ENCODE data around the gene AMIGO2. TPM values are rescaled to one million over a fixed set of nuclear protein-coding genes. Genes with fewer than 3 reads are reported as not detected.

AMIGO2 gene
- total RNA-seq, 1 experiment from 2014 or later: 8.6 TPM

DNA sequence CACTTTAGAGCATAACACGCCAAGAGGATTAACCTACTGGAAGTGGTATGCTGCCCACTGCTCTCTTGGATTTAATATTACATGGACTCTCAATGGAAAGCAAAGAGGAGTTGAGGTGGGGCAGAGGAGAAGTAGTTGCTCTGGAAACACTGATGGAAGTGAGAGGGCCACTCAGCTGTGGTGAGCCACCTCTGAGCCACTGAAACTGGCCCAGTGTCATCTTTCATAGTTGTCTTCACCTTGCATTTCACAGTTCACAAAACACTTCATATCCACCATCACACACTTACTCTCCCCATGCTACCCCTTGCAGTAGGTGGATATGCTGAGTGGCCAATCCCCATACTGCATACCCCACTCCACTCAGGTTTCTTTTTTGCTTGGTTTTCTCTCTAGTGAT is 12.6 kb downstream of the AMIGO2 start:
- H2BK12ac ChIP-seq (ENCODE audit: insufficient read length, low read depth, low read length): no peak overlapping the region
- H2AK5ac ChIP-seq (ENCODE audit: insufficient read length, low read length): no peak overlapping the region
- no peak overlapping the region for H3T11ph ChIP-seq (ENCODE audit: low read length)
- no peak overlapping the region for H2BK20ac ChIP-seq (ENCODE audit: low read depth, low read length, poor library complexity, severe bottlenecking)
- H2AFZ ChIP-seq (ENCODE audit: low read length): no peak overlapping the region
- no peak overlapping the region for H2BK5ac ChIP-seq (ENCODE audit: insufficient read length, low read length)
- no peak overlapping the region for H2BK120ac ChIP-seq (ENCODE audit: low read depth, low read length, poor library complexity, severe bottlenecking)
- no peaks in the 10 kb centered on the region for H3K27me3 ChIP-seq (ENCODE audit: insufficient read depth, low read length)
- H3K4ac ChIP-seq (ENCODE audit: low read depth, low read length): no peak overlapping the region
- no CpG with 5 or more reads among the region's 1 CpG for WGBS (ENCODE audit: extremely low coverage, insufficient read length, low lambda C conversion rate)
- H4K5ac ChIP-seq (ENCODE audit: insufficient read length, low read depth, low read length): no peak overlapping the region
- H3K56ac ChIP-seq (ENCODE audit: insufficient read length, low read depth, low read length): no peak overlapping the region
- no peak overlapping the region for H3K4me2 ChIP-seq (ENCODE audit: insufficient read depth, insufficient read length, low read length)
- Mint-ChIP-seq H3K9me3 (peaks cover 0 to 3% of the 10 kb centered on the region in 2 experiments; a peak in 2 of 5 replicates), H3K27ac (no peak overlapping the region), H3K36me3 (ENCODE audit: insufficient read depth in 1 of 3, low read depth in 3 of 3) (no peaks in the 10 kb centered on the region), H3K27me3 (ENCODE audit: low read depth) (no peaks in the 10 kb centered on the region), H3K4me1 (peaks cover 19 to 22% of the 10 kb centered on the region in 2 experiments), H3K4me3 (no peak overlapping the region; a peak in 1 of 5 replicates)
- no peak for DNase-seq
- no peak overlapping the region for H3K18ac ChIP-seq (ENCODE audit: insufficient read length, low read depth, low read length)
- no peaks in the 10 kb centered on the region for H3K9me3 ChIP-seq (ENCODE audit: control insufficient read depth, low read depth, low read length)
- no peaks in the 10 kb centered on the region for H3K79me1 ChIP-seq (ENCODE audit: insufficient read depth, low read depth, low read length, poor library complexity, severe bottlenecking)
- H4K8ac ChIP-seq (replicated peaks; ENCODE audit: insufficient read length, low read depth, low read length): no peak overlapping the region
- H3K27ac ChIP-seq (ENCODE audit: insufficient read length, low read depth, low read length): no peak overlapping the region
- no peaks in the 10 kb centered on the region for H4K20me1 ChIP-seq (ENCODE audit: control insufficient read depth, insufficient read depth, insufficient read length)
- H2BK15ac ChIP-seq (ENCODE audit: low read depth, low read length): no peak overlapping the region
- no peaks in the 10 kb centered on the region for H3K79me2 ChIP-seq (ENCODE audit: insufficient read depth, low read length)
- no peaks in the 10 kb centered on the region for H3K23me2 ChIP-seq (ENCODE audit: insufficient read length, low read depth, low read length, poor library complexity, severe bottlenecking)
- no peak overlapping the region for H3K9ac ChIP-seq (ENCODE audit: extremely low read depth, insufficient read length, low read length)
- H3K23ac ChIP-seq (ENCODE audit: insufficient read length, low read depth, low read length): no peak overlapping the region
- no peak overlapping the region for H3K14ac ChIP-seq (ENCODE audit: insufficient read depth, low read length)
- H3K4me1 ChIP-seq (ENCODE audit: insufficient read depth, low read length): peaks cover 3% of the 10 kb centered on the region; the same call in 1 of the 2 replicates
- TF ChIP-seq, protein P1, sequence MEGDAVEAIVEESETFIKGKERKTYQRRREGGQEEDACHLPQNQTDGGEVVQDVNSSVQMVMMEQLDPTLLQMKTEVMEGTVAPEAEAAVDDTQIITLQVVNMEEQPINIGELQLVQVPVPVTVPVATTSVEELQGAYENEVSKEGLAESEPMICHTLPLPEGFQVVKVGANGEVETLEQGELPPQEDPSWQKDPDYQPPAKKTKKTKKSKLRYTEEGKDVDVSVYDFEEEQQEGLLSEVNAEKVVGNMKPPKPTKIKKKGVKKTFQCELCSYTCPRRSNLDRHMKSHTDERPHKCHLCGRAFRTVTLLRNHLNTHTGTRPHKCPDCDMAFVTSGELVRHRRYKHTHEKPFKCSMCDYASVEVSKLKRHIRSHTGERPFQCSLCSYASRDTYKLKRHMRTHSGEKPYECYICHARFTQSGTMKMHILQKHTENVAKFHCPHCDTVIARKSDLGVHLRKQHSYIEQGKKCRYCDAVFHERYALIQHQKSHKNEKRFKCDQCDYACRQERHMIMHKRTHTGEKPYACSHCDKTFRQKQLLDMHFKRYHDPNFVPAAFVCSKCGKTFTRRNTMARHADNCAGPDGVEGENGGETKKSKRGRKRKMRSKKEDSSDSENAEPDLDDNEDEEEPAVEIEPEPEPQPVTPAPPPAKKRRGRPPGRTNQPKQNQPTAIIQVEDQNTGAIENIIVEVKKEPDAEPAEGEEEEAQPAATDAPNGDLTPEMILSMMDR (conservative IDR thresholded peaks at IDR 0.05): no peak
- no peak overlapping the region for H4K91ac ChIP-seq (ENCODE audit: insufficient read length, low read depth, low read length)
